ENCODE data around the gene SPATA12. TPM values are rescaled to one million over a fixed set of nuclear protein-coding genes. Genes with fewer than 3 reads are reported as not detected.

The SPATA12 gene
- total and polyA plus RNA-seq, 7 donors = 0.26 TPM; not detected in 6

GRCh38 chr3:57109437-57110199 is 49.2 kb downstream of the SPATA12 start:
- no peak overlapping the region for H3K27ac ChIP-seq
- no peaks in the 10 kb centered on the region for H3K9me3 ChIP-seq
- DNase-seq = no peak
- no peak overlapping the region for H3K4me3 ChIP-seq
- intact Hi-C loops (cut with DNase I) = no loop called here
- peaks cover 0 to 27% (median 3%) of the 10 kb centered on the region in 4 donors for H3K4me1 ChIP-seq
- H3K36me3 ChIP-seq = peaks cover 0 to 48% (median 5%) of the 10 kb centered on the region in 4 donors
- 67 to 80% methylated on average over 15 of the region's 15 CpGs for WGBS, 2 donors
- TF ChIP-seq POLR2AphosphoS5 (IDR thresholded peaks at IDR 0.05) (no peak), POLR2A (IDR thresholded peaks at IDR 0.05) (no peak), CTCF (IDR thresholded peaks at IDR 0.05) (no peak), EP300 (IDR thresholded peaks at IDR 0.05) (no peak)
- H3K27me3 ChIP-seq = no peaks in the 10 kb centered on the region

DNA sequence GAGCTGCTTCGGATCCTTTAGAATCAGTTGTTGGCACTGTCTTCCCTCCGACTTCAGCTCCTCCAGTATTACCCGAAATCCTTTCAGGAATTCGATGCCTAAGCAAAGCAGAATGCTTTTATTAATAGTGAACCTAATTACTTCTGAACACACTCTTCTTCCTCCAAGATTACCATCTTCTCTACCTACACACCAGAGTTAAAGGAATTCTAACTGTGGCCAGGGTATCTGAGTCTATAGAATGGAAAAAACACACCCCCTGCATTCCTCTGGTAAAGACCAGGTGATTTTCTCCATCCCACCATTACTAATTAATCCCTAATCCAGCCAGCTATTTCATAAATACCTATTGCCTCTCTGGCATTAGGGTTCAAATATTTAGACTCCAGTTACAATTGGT is 49.8 kb downstream of the SPATA12 start:
- intact Hi-C loops (cut with DNase I) = no loop called here
- Histone ChIP-seq H3K4me1 (peaks cover 0 to 27% (median 3%) of the 10 kb centered on the region in 4 donors), H3K36me3 (peaks cover 0 to 43% (median 2%) of the 10 kb centered on the region in 4 donors), H3K27me3 (no peaks in the 10 kb centered on the region), H3K4me3 (no peak overlapping the region), H3K9me3 (no peaks in the 10 kb centered on the region), H3K27ac (no peak overlapping the region)
- TF ChIP-seq POLR2AphosphoS5 (IDR thresholded peaks at IDR 0.05) (no peak), EP300 (IDR thresholded peaks at IDR 0.05) (no peak), CTCF (IDR thresholded peaks at IDR 0.05) (no peak), POLR2A (IDR thresholded peaks at IDR 0.05) (no peak)
- no peak for DNase-seq
- 64 to 83% methylated on average over 4 of the region's 4 CpGs for WGBS, 2 donors

DNA sequence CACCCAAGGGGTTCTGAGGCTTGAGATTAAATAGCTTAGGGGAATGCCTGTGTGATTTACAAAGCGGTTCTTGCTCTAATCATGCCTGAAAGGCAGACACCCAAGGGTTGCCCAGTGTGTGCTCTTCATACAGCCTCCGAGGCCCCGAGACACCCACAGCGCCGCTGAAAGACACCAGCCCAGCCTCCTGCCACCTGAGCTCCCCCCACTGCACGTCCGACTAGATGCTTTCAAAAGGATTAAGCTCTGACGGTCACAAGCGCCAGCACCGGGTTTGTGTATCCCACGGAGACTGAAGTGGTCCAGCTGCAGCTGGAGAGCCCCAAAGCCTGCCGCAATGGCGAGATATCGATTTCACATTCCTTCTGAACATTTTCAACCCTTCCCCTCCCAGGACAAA is 50.3 kb downstream of the SPATA12 start:
- Histone ChIP-seq H3K4me1 (peaks cover 0 to 31% (median 3%) of the 10 kb centered on the region in 4 donors), H3K4me3 (no peak overlapping the region), H3K27me3 (no peaks in the 10 kb centered on the region), H3K27ac (no peak overlapping the region), H3K36me3 (peaks cover 0 to 39% (median 2%) of the 10 kb centered on the region in 4 donors), H3K9me3 (no peaks in the 10 kb centered on the region)
- WGBS, 2 donors = 81 to 88% methylated on average over 14 of the region's 14 CpGs
- intact Hi-C loops (cut with DNase I) = no loop called here
- DNase-seq = no peak
- TF ChIP-seq POLR2AphosphoS5 (IDR thresholded peaks at IDR 0.05) (no peak), CTCF (IDR thresholded peaks at IDR 0.05) (no peak), EP300 (IDR thresholded peaks at IDR 0.05) (no peak), POLR2A (IDR thresholded peaks at IDR 0.05) (no peak)

DNA sequence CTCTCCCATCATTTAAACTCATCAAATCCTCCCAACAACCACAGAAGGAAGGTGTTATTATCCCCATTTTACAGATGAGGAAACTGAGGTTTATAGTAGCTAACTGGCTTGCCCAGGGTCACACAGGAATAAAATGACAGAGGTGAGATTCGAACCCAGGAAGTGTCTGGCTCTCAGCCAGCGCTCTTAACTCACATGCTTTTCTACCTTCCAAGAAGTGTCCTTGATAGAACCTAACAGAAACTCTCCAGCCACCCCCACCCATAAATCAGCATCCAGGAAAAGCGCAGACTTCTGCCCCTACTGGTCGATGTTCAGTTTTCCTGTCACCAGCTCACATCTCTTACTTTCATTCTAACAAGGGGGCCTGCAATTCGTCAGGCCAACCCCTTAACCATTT is 51.7 kb downstream of the SPATA12 start:
- WGBS, 2 donors = 54 to 61% methylated on average over 5 of the region's 5 CpGs
- Histone ChIP-seq H3K27ac (peak overlapping the region in 1 of 4 donors; percentile 35), H3K9me3 (no peaks in the 10 kb centered on the region), H3K36me3 (peaks cover 0 to 37% (median 2%) of the 10 kb centered on the region in 4 donors), H3K4me3 (no peak overlapping the region), H3K4me1 (peaks cover 0 to 26% (median 0%) of the 10 kb centered on the region in 4 donors), H3K27me3 (no peaks in the 10 kb centered on the region)
- intact Hi-C loops (cut with DNase I) = no loop called here
- DNase-seq = no peak
- TF ChIP-seq POLR2A (IDR thresholded peaks at IDR 0.05) = no peak
- TF ChIP-seq EP300 (IDR thresholded peaks at IDR 0.05) = no peak
- no peak for TF ChIP-seq CTCF (IDR thresholded peaks at IDR 0.05)

Measured in sigmoid colon (tissue), 7 donors.